Measurements from ENCODE around the gene HOXC9.
A peak's percentile ranks its signal among the peaks of the same experiment; 100 is the strongest.

HOXC9 gene

GRCh38 chr12:54038871-54039414 is 39.0 kb downstream of the HOXC9 start:
- DNase-seq (ENCODE audit: low read depth, low spot score): no peak

- DNase-seq (ENCODE audit: low read depth, low spot score): peak; percentile 63
These were observed 39.6 kb downstream of the HOXC9 start for GRCh38 chr12:54039417-54040147.

- DNase-seq (ENCODE audit: low read depth, low spot score): peak; percentile 72
These were observed 40.2 kb downstream of the HOXC9 start for GRCh38 chr12:54040148-54040494.

- DNase-seq (ENCODE audit: low read depth, low spot score): no peak
These were observed 40.7 kb downstream of the HOXC9 start for GRCh38 chr12:54040648-54041047.

GRCh38 chr12:54041097-54041690 is 41.2 kb downstream of the HOXC9 start:
- DNase-seq (ENCODE audit: low read depth, low spot score): peak; percentile 18

GRCh38 chr12:54042033-54042432 is 42.1 kb downstream of the HOXC9 start:
- DNase-seq (ENCODE audit: low read depth, low spot score): peak; percentile 1

GRCh38 chr12:54042970-54043853 is 43.3 kb downstream of the HOXC9 start:
- no peak for DNase-seq (ENCODE audit: low read depth, low spot score)

GRCh38 chr12:54044425-54045103 is 44.6 kb downstream of the HOXC9 start:
- DNase-seq (ENCODE audit: low read depth, low spot score): peak; percentile 63

- no peak for DNase-seq (ENCODE audit: low read depth, low spot score)
These were observed 45.4 kb downstream of the HOXC9 start for GRCh38 chr12:54045401-54045800.

- DNase-seq (ENCODE audit: low read depth, low spot score): no peak
These were observed 46.0 kb downstream of the HOXC9 start for GRCh38 chr12:54045868-54046521.

- DNase-seq (ENCODE audit: low read depth, low spot score): no peak
These were observed 46.8 kb downstream of the HOXC9 start for GRCh38 chr12:54046809-54047159.

GRCh38 chr12:54047160-54047963 is 47.4 kb downstream of the HOXC9 start:
- peak; percentile 82 for DNase-seq (ENCODE audit: low read depth, low spot score)

GRCh38 chr12:54047964-54048303 is 48.0 kb downstream of the HOXC9 start:
- peak; percentile 43 for DNase-seq (ENCODE audit: low read depth, low spot score)

- no peak for DNase-seq (ENCODE audit: low read depth, low spot score)
These were observed 48.6 kb downstream of the HOXC9 start for GRCh38 chr12:54048406-54049093.

GRCh38 chr12:54049108-54049507 is 49.1 kb downstream of the HOXC9 start:
- DNase-seq (ENCODE audit: low read depth, low spot score): no peak

- no peak for DNase-seq (ENCODE audit: low read depth, low spot score)
These were observed 50.5 kb downstream of the HOXC9 start for GRCh38 chr12:54050482-54050810.

GRCh38 chr12:54051026-54051842 is 51.3 kb downstream of the HOXC9 start:
- DNase-seq (ENCODE audit: low read depth, low spot score): no peak

- DNase-seq (ENCODE audit: low read depth, low spot score): peak; percentile 60
These were observed 52.0 kb downstream of the HOXC9 start for GRCh38 chr12:54051874-54052437.
